ENCODE results near the gene EMSY.

DNA sequence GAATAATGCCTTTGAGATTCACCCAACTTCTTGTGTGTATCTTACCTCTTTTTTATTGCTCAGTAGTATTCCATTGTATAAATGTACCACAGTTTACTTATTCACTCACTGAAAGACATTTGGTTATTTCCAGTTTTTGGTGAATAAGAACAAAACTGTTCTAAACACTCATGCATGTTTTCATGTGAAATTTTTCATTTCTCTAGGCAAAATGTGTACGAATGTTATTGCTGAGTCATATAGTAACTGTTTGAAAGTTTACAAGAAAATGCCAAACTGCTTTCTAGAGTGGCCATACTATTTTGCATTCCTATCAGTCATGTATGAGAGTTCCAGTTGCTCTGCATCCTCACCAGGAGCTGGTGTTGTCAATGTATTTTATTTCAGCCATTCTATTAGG, 8.8 kb upstream of the EMSY start:
- TF ChIP-seq EP300 (conservative IDR thresholded peaks at IDR 0.05; ENCODE audit: poor library complexity, severe bottlenecking): no peak
- TF ChIP-seq TAF1 (IDR thresholded peaks at IDR 0.05; ENCODE audit: low read depth): no peak
- no peak for TF ChIP-seq CTCF (IDR thresholded peaks at IDR 0.05; ENCODE audit: poor library complexity, severe bottlenecking)
